ENCODE results near the gene SPAG8. TPM values are rescaled to one million over a fixed set of nuclear protein-coding genes. Genes with fewer than 3 reads are reported as not detected.

The SPAG8 gene
- total RNA-seq, 5 donors from 2014 or later (not counting 1 experiment from before 2014, with no cell fraction given): 2.8 to 7.1 (median 3.8) TPM

- ATAC-seq (replicated peaks in 1 of 4) (peak; percentile 81 to 92 (median 86)), DNase-seq (peak; percentile 14 to 82 (median 49))
- Mint-ChIP-seq H3K4me3 (no peak overlapping the region), H3K4me1 (peaks cover 0 to 14% (median 13%) of the 10 kb centered on the region in 3 donors), H3K27me3 (no peaks in the 10 kb centered on the region), H3K36me3 (peaks cover 22% of the 10 kb centered on the region), H3K9me3 (no peaks in the 10 kb centered on the region), H3K27ac (no peak overlapping the region)
- CTCF ChIA-PET: interaction anchor here (0.5 to 2.2 kb wide), 18 partner anchors 13 to 763 kb away, joined by 3 to 26 read pairs (median 4); partner anchors contain the start of genes FAM221B (in 1 of the 2), GBA2 (in 1 of the 2) and RGP1 (in 1 of the 2)
- WGBS (ENCODE audit: insufficient coverage): 83% methylated on average over 30 of the region's 37 CpGs
- H3K4me1 ChIP-seq (ENCODE audit: control insufficient read depth in 1 of 2, extremely low read depth in 1 of 2, insufficient read depth in 2 of 2, low read length in 2 of 2): peaks cover 0 to 3% of the 10 kb centered on the region in 2 experiments
- POLR2A ChIA-PET: no interaction called here
- no peaks in the 10 kb centered on the region for H3K27me3 ChIP-seq (replicated peaks in 1 of 2; ENCODE audit: control insufficient read depth in 2 of 2, extremely low read depth in 1 of 2, insufficient read depth in 2 of 2, low read length in 1 of 2)
- H3K36me3 ChIP-seq (ENCODE audit: control insufficient read depth in 2 of 2, extremely low read depth in 1 of 2, insufficient read depth in 1 of 2, low read length in 1 of 2): peaks cover 13 to 14% of the 10 kb centered on the region in 2 donors
- H3K27ac ChIP-seq (ENCODE audit: low read length): no peak overlapping the region
- H3K9me3 ChIP-seq: no peaks in the 10 kb centered on the region
- H3K4me3 ChIP-seq (ENCODE audit: control insufficient read depth in 1 of 2, extremely low read depth in 1 of 2, low read length in 1 of 2): no peak overlapping the region
Observed at GRCh38 chr9:35790385-35791296, 21.4 kb downstream of the SPAG8 start.

GRCh38 chr9:35790025-35790384 is 22.1 kb downstream of the SPAG8 start:
- peaks cover 23% of the 10 kb centered on the region for H3K36me3 Mint-ChIP-seq
- Histone ChIP-seq H3K9me3 (no peaks in the 10 kb centered on the region), H3K4me3 (ENCODE audit: control insufficient read depth in 1 of 2, extremely low read depth in 1 of 2, low read length in 1 of 2) (no peak overlapping the region), H3K4me1 (ENCODE audit: control insufficient read depth in 1 of 2, extremely low read depth in 1 of 2, insufficient read depth in 2 of 2, low read length in 2 of 2) (peaks cover 0 to 3% of the 10 kb centered on the region in 2 experiments), H3K27me3 (replicated peaks in 1 of 2; ENCODE audit: control insufficient read depth in 2 of 2, extremely low read depth in 1 of 2, insufficient read depth in 2 of 2, low read length in 1 of 2) (no peaks in the 10 kb centered on the region), H3K36me3 (ENCODE audit: control insufficient read depth in 2 of 2, extremely low read depth in 1 of 2, insufficient read depth in 1 of 2, low read length in 1 of 2) (peaks cover 14 to 17% of the 10 kb centered on the region in 2 donors), H3K27ac (ENCODE audit: low read length) (no peak overlapping the region)
- H3K4me1 Mint-ChIP-seq: peaks cover 0 to 14% (median 13%) of the 10 kb centered on the region in 3 donors
- POLR2A ChIA-PET: no interaction called here
- DNase-seq (no peak), ATAC-seq (replicated peaks in 1 of 4) (no peak)
- no peak overlapping the region for H3K27ac Mint-ChIP-seq
- H3K4me3 Mint-ChIP-seq: no peak overlapping the region
- no peaks in the 10 kb centered on the region for H3K9me3 Mint-ChIP-seq
- CTCF ChIA-PET: interaction anchor here (0.6 to 2.2 kb wide), 17 partner anchors 12 to 141 kb away, joined by 3 to 26 read pairs (median 4); partner anchors contain the start of genes FAM221B (in 1 of the 2), GBA2 (in 1 of the 2) and RGP1 (in 1 of the 2)
- 50% methylated on average over 3 of the region's 4 CpGs for WGBS (ENCODE audit: insufficient coverage)
- H3K27me3 Mint-ChIP-seq: no peaks in the 10 kb centered on the region

- Histone ChIP-seq H3K36me3 (ENCODE audit: control insufficient read depth in 2 of 2, extremely low read depth in 1 of 2, insufficient read depth in 1 of 2, low read length in 1 of 2) (peaks cover 14 to 21% of the 10 kb centered on the region in 2 donors), H3K27ac (ENCODE audit: low read length) (no peak overlapping the region), H3K27me3 (replicated peaks in 1 of 2; ENCODE audit: control insufficient read depth in 2 of 2, extremely low read depth in 1 of 2, insufficient read depth in 2 of 2, low read length in 1 of 2) (no peaks in the 10 kb centered on the region), H3K4me3 (ENCODE audit: control insufficient read depth in 1 of 2, extremely low read depth in 1 of 2, low read length in 1 of 2) (no peak overlapping the region), H3K9me3 (no peaks in the 10 kb centered on the region), H3K4me1 (ENCODE audit: control insufficient read depth in 1 of 2, extremely low read depth in 1 of 2, insufficient read depth in 2 of 2, low read length in 2 of 2) (peaks cover 0 to 3% of the 10 kb centered on the region in 2 experiments)
- ChIA-PET POLR2A (no interaction called here), CTCF (interaction anchor here (0.7 to 2.2 kb wide), 14 partner anchors 12 to 93 kb away, joined by 3 to 26 read pairs (median 4); partner anchors contain the start of genes FAM221B (in 1 of the 2), GBA2 (in 1 of the 2) and RGP1 (in 1 of the 2))
- DNase-seq: no peak
- ATAC-seq (replicated peaks in 1 of 4): no peak
- Mint-ChIP-seq H3K36me3 (peaks cover 23% of the 10 kb centered on the region), H3K27ac (no peak overlapping the region), H3K9me3 (no peaks in the 10 kb centered on the region), H3K27me3 (no peaks in the 10 kb centered on the region), H3K4me3 (no peak overlapping the region), H3K4me1 (peaks cover 0 to 13% (median 12%) of the 10 kb centered on the region in 3 donors)
- WGBS (ENCODE audit: insufficient coverage): no CpG with 5 or more reads among the region's 2 CpGs
Observed at GRCh38 chr9:35789541-35789940, 22.5 kb downstream of the SPAG8 start.

- Mint-ChIP-seq H3K27ac (no peak overlapping the region), H3K4me1 (peaks cover 2 to 10% (median 2%) of the 10 kb centered on the region in 3 donors), H3K27me3 (no peaks in the 10 kb centered on the region), H3K4me3 (no peak overlapping the region), H3K36me3 (peaks cover 38% of the 10 kb centered on the region), H3K9me3 (no peaks in the 10 kb centered on the region)
- Histone ChIP-seq H3K27me3 (replicated peaks in 1 of 2; ENCODE audit: control insufficient read depth in 2 of 2, extremely low read depth in 1 of 2, insufficient read depth in 2 of 2, low read length in 1 of 2) (no peaks in the 10 kb centered on the region), H3K36me3 (ENCODE audit: control insufficient read depth in 2 of 2, extremely low read depth in 1 of 2, insufficient read depth in 1 of 2, low read length in 1 of 2) (peaks cover 5 to 21% of the 10 kb centered on the region in 2 donors), H3K4me1 (ENCODE audit: control insufficient read depth in 1 of 2, extremely low read depth in 1 of 2, insufficient read depth in 2 of 2, low read length in 2 of 2) (no peaks in the 10 kb centered on the region), H3K9me3 (no peaks in the 10 kb centered on the region), H3K27ac (ENCODE audit: low read length) (no peak overlapping the region), H3K4me3 (ENCODE audit: control insufficient read depth in 1 of 2, extremely low read depth in 1 of 2, low read length in 1 of 2) (no peak overlapping the region)
- ChIA-PET CTCF (interaction anchor here in 1 of 2 donors (0.6 kb wide), 1 partner anchor 26 kb away, joined by 3 read pairs; no protein-coding TSS in a partner anchor), POLR2A (interaction anchor here in 1 of 2 donors (0.6 kb wide), 1 partner anchor 599 kb away, joined by 3 read pairs; no protein-coding TSS in a partner anchor)
- no peak for ATAC-seq (replicated peaks in 1 of 4)
- DNase-seq: no peak
Observed at GRCh38 chr9:35783418-35783817, 28.6 kb downstream of the SPAG8 start.

GRCh38 chr9:35781066-35781465 is 31.0 kb downstream of the SPAG8 start:
- H3K36me3 Mint-ChIP-seq: peaks cover 29% of the 10 kb centered on the region
- H3K4me1 Mint-ChIP-seq: peaks cover 2 to 10% (median 2%) of the 10 kb centered on the region in 3 donors
- Histone ChIP-seq H3K36me3 (ENCODE audit: control insufficient read depth in 2 of 2, extremely low read depth in 1 of 2, insufficient read depth in 1 of 2, low read length in 1 of 2) (peaks cover 0 to 19% of the 10 kb centered on the region in 2 donors), H3K27me3 (replicated peaks in 1 of 2; ENCODE audit: control insufficient read depth in 2 of 2, extremely low read depth in 1 of 2, insufficient read depth in 2 of 2, low read length in 1 of 2) (no peaks in the 10 kb centered on the region), H3K4me1 (ENCODE audit: control insufficient read depth in 1 of 2, extremely low read depth in 1 of 2, insufficient read depth in 2 of 2, low read length in 2 of 2) (no peaks in the 10 kb centered on the region), H3K4me3 (ENCODE audit: control insufficient read depth in 1 of 2, extremely low read depth in 1 of 2, low read length in 1 of 2) (no peak overlapping the region), H3K27ac (ENCODE audit: low read length) (no peak overlapping the region), H3K9me3 (no peaks in the 10 kb centered on the region)
- no peak overlapping the region for H3K27ac Mint-ChIP-seq
- ChIA-PET CTCF (no interaction called here), POLR2A (no interaction called here)
- no CpG with 5 or more reads among the region's 2 CpGs for WGBS (ENCODE audit: insufficient coverage)
- ATAC-seq (replicated peaks in 1 of 4) (no peak), DNase-seq (no peak)
- H3K4me3 Mint-ChIP-seq: no peak overlapping the region
- no peaks in the 10 kb centered on the region for H3K27me3 Mint-ChIP-seq
- H3K9me3 Mint-ChIP-seq: no peaks in the 10 kb centered on the region

GRCh38 chr9:35778496-35778895 is 33.6 kb downstream of the SPAG8 start:
- Mint-ChIP-seq H3K4me3 (no peak overlapping the region), H3K36me3 (peaks cover 16% of the 10 kb centered on the region), H3K27ac (no peak overlapping the region), H3K4me1 (peaks cover 2 to 10% (median 2%) of the 10 kb centered on the region in 3 donors), H3K9me3 (no peaks in the 10 kb centered on the region), H3K27me3 (no peaks in the 10 kb centered on the region)
- no CpG with 5 or more reads among the region's 3 CpGs for WGBS (ENCODE audit: insufficient coverage)
- ATAC-seq (replicated peaks in 1 of 4) (no peak), DNase-seq (no peak)
- Histone ChIP-seq H3K27ac (ENCODE audit: low read length) (no peak overlapping the region), H3K36me3 (ENCODE audit: control insufficient read depth in 2 of 2, extremely low read depth in 1 of 2, insufficient read depth in 1 of 2, low read length in 1 of 2) (peaks cover 0 to 8% of the 10 kb centered on the region in 2 donors), H3K27me3 (replicated peaks in 1 of 2; ENCODE audit: control insufficient read depth in 2 of 2, extremely low read depth in 1 of 2, insufficient read depth in 2 of 2, low read length in 1 of 2) (no peaks in the 10 kb centered on the region), H3K9me3 (no peaks in the 10 kb centered on the region), H3K4me1 (ENCODE audit: control insufficient read depth in 1 of 2, extremely low read depth in 1 of 2, insufficient read depth in 2 of 2, low read length in 2 of 2) (no peaks in the 10 kb centered on the region), H3K4me3 (ENCODE audit: control insufficient read depth in 1 of 2, extremely low read depth in 1 of 2, low read length in 1 of 2) (no peak overlapping the region)
- CTCF ChIA-PET: interaction anchor here (1.0 to 1.9 kb wide), 2 partner anchors 10 to 12 kb away, joined by 3 to 6 read pairs; no protein-coding TSS in a partner anchor
- POLR2A ChIA-PET: no interaction called here
